ENCODE results near the gene EIF2AK3.

GRCh38 chr2:88575630-88576029, 51.6 kb downstream of the EIF2AK3 start:
- TF ChIP-seq CTCF (IDR thresholded peaks at IDR 0.05), result no peak
- TF ChIP-seq POLR2A (IDR thresholded peaks at IDR 0.05), result no peak
